Panc1 (cell line): ENCODE data around the gene SUSD4.

ENCODE experiments used
- CTCF ChIP-seq: fragments of 450-650 bp; IDR thresholded peaks from 2 replicates; pipeline ENCODE4 v1.5.1; 2017; ENCODE audit warnings: mild to moderate bottlenecking
- POLR2AphosphoS5 ChIP-seq: IDR thresholded peaks from 2 replicates; pipeline ENCODE4 v1.6.1; 2012; ENCODE audit warnings: mild to moderate bottlenecking, low read depth, low read length, moderate library complexity
- TCF7L2 ChIP-seq: IDR thresholded peaks from 2 replicates; pipeline ENCODE4 v1.6.1; 2011; ENCODE audit warnings: mild to moderate bottlenecking, low read depth, low read length, inconsistent platforms

- TF ChIP-seq CTCF (no peak), TCF7L2 (no peak), POLR2AphosphoS5 (no peak)
Observed at GRCh38 chr1:223248770-223249140, 115.2 kb downstream of the SUSD4 start.
